Measurements from ENCODE around the gene FAM222A. TPM values are rescaled to one million over a fixed set of nuclear protein-coding genes. Genes with fewer than 3 reads are reported as not detected.
A peak's percentile ranks its signal among the peaks of the same experiment; 100 is the strongest.

FAM222A gene
- polyA plus RNA-seq, 3 donors = 0.09 TPM; not detected in 2

- H3K9ac ChIP-seq (ENCODE audit: insufficient read depth, low read length, poor library complexity, severe bottlenecking) = no peak overlapping the region
- peaks cover 3 to 10% of the 10 kb centered on the region in 2 donors for H3K27me3 ChIP-seq (ENCODE audit: control insufficient read depth in 2 of 2, insufficient read depth in 2 of 2, low read length in 2 of 2)
- TF ChIP-seq CTCF (IDR thresholded peaks at IDR 0.05) = no peak
- no peaks in the 10 kb centered on the region for H3K9me3 ChIP-seq (replicated peaks in 1 of 2; ENCODE audit: control insufficient read depth in 1 of 2, insufficient read depth in 1 of 2, low read length in 2 of 2)
- H3K36me3 ChIP-seq (replicated peaks in 1 of 2; ENCODE audit: control insufficient read depth in 1 of 2, insufficient read depth in 2 of 2, low read length in 2 of 2) = no peaks in the 10 kb centered on the region
- no peaks in the 10 kb centered on the region for H4K20me1 ChIP-seq (ENCODE audit: insufficient read depth, low read length)
- peaks cover 7% of the 10 kb centered on the region for H3K4me1 Mint-ChIP-seq
- DNase-seq = no peak
- H3K27me3 Mint-ChIP-seq (ENCODE audit: low read depth in 3 of 3) = peaks cover 4 to 17% (median 14%) of the 10 kb centered on the region in 3 donors
- H3K27ac Mint-ChIP-seq = no peak overlapping the region
- no peak overlapping the region for H3K27ac ChIP-seq (ENCODE audit: low read depth in 1 of 2, low read length in 2 of 2)
- H3K36me3 Mint-ChIP-seq = no peaks in the 10 kb centered on the region
- H3K4me3 ChIP-seq (replicated peaks in 1 of 3; ENCODE audit: low read depth in 2 of 3, low read length in 3 of 3) = no peak overlapping the region
- no peak overlapping the region for H3K4me2 ChIP-seq (replicated peaks; ENCODE audit: extremely low read depth, low read length, poor library complexity, severe bottlenecking)
- no peak overlapping the region for H2AFZ ChIP-seq (ENCODE audit: insufficient read depth, low read depth, low read length, poor library complexity, severe bottlenecking)
- peaks cover 0 to 2% (median 0%) of the 10 kb centered on the region in 7 donors for H3K9me3 Mint-ChIP-seq
- H3K79me2 ChIP-seq (ENCODE audit: insufficient read depth, low read length) = no peaks in the 10 kb centered on the region
- intact Hi-C loops (cut with micrococcal nuclease) = no loop called here
- H3K4me1 ChIP-seq (ENCODE audit: control insufficient read depth in 1 of 2, insufficient read depth in 2 of 2, low read length in 2 of 2) = peaks cover 2 to 6% of the 10 kb centered on the region in 2 donors
- WGBS (ENCODE audit: insufficient coverage) = 100% methylated on average over 2 of the region's 7 CpGs
- no peak overlapping the region for H3K4me3 Mint-ChIP-seq
These were observed 31.5 kb upstream of the FAM222A start for GRCh38 chr12:109681986-109682707.

- Histone ChIP-seq H3K9ac (ENCODE audit: insufficient read depth, low read length, poor library complexity, severe bottlenecking) (no peak overlapping the region), H3K9me3 (replicated peaks in 1 of 2; ENCODE audit: control insufficient read depth in 1 of 2, insufficient read depth in 1 of 2, low read length in 2 of 2) (no peaks in the 10 kb centered on the region), H3K79me2 (ENCODE audit: insufficient read depth, low read length) (no peaks in the 10 kb centered on the region), H3K27me3 (ENCODE audit: control insufficient read depth in 2 of 2, insufficient read depth in 2 of 2, low read length in 2 of 2) (peaks cover 3 to 8% of the 10 kb centered on the region in 2 donors), H3K4me2 (replicated peaks; ENCODE audit: extremely low read depth, low read length, poor library complexity, severe bottlenecking) (no peak overlapping the region), H4K20me1 (ENCODE audit: insufficient read depth, low read length) (no peaks in the 10 kb centered on the region), H3K27ac (ENCODE audit: low read depth in 1 of 2, low read length in 2 of 2) (no peak overlapping the region), H3K4me3 (replicated peaks in 1 of 3; ENCODE audit: low read depth in 2 of 3, low read length in 3 of 3) (no peak overlapping the region), H3K4me1 (ENCODE audit: control insufficient read depth in 1 of 2, insufficient read depth in 2 of 2, low read length in 2 of 2) (peaks cover 2 to 6% of the 10 kb centered on the region in 2 donors), H3K36me3 (replicated peaks in 1 of 2; ENCODE audit: control insufficient read depth in 1 of 2, insufficient read depth in 2 of 2, low read length in 2 of 2) (no peaks in the 10 kb centered on the region), H2AFZ (ENCODE audit: insufficient read depth, low read depth, low read length, poor library complexity, severe bottlenecking) (no peak overlapping the region)
- intact Hi-C loops (cut with micrococcal nuclease) = no loop called here
- no peaks in the 10 kb centered on the region for H3K36me3 Mint-ChIP-seq
- peak overlapping the region in 1 of 2 donors; percentile 9 for H3K4me3 Mint-ChIP-seq
- DNase-seq = no peak
- H3K27me3 Mint-ChIP-seq (ENCODE audit: low read depth in 3 of 3) = peaks cover 1 to 12% (median 9%) of the 10 kb centered on the region in 3 donors
- TF ChIP-seq CTCF (IDR thresholded peaks at IDR 0.05) = no peak
- H3K9me3 Mint-ChIP-seq = peaks cover 0 to 2% (median 0%) of the 10 kb centered on the region in 7 donors
- H3K4me1 Mint-ChIP-seq = peaks cover 7% of the 10 kb centered on the region
- H3K27ac Mint-ChIP-seq = no peak overlapping the region
- no CpG with 5 or more reads among the region's 1 CpG for WGBS (ENCODE audit: insufficient coverage)
These were observed 30.9 kb upstream of the FAM222A start for GRCh38 chr12:109682708-109683060.
